NK-92 treated with Interleukin-12 subunit alpha and Interleukin-12 subunit beta, amount 100 ng/mL, for 24 hours (cell line): ENCODE results near the gene STT3B.

ENCODE experiments used
- DNase-seq: peaks from one replicate; lab custom pipeline; 2025; lab: John Stamatoyannopoulos, UW

STT3B gene

DNA sequence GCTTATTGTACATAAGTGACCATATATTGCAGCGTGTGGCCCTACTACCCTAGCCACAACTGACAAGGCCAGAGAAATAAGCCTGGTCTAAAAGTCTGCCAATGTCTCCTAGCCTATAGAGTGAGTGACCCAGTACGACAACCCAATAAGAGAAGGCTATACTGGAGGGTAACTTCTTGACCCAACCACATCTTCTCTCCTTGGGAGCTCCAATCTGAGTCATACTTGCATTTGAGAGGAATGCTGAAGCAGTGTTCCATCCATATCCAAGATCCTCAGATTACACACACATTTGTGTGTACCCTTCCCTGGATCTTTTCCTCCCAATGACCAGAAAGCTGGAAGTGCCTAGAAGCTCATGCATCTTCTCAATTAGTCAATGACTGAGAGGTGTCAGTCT, 11.3 kb upstream of the STT3B start:
- no peak for DNase-seq

- DNase-seq = peak; percentile 29
Observed at GRCh38 chr3:31522152-31522551, 10.6 kb upstream of the STT3B start.

DNA sequence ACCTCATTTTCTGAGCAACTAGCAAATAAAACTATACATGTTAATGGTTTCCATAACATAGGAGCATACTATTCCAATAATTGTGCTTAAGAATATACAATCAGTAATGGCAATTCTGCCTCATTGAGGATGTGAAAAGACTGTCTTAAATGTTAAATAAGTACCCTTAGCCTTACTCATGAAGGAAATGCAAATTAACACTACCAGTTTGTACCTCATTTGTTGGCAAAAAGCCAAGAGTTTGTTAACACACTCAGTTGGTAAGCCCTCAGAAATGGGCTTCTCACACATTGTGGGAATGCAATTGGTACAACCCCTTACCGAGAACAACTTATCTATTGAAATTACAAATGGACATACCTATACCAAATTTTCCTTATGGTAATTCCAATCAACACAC, 9.2 kb upstream of the STT3B start:
- no peak for DNase-seq

DNA sequence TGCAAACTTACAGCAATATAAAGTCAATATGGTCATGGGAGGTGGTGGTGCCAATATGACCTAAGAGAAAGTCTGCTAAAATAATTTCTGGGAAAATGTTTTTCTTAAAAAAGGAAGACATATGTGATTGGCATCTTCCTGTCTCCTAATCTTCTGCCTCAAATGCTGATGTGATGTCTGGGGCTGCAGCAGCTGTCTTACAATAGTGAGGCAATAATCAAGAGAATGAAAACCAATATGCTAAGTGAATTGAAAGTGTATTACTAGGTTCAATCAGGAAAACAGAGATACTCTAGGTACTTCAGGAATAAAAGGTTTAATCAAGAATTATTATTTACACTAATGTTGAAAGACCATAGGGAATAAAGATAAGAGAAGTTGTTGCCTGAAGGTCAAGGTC, 7.2 kb upstream of the STT3B start:
- no peak for DNase-seq

DNA sequence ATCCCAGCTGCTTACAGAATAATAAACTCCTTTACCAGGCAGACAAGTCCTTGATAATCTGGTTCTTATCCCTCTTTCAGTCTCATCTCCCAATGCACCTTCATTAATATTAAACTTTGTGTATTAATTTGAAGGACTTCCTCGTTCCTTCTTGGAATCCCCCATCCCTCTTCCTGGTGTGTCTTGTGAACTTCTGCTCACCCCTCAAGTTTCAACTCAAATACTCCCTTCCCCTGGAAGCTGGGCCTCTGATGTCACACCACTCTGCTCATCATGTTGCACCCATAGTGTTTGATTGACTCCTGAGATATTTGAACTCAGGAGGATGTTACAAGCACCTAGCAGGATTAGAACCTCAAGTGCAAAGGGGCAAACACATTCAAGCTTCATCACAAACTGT, 3.3 kb upstream of the STT3B start:
- no peak for DNase-seq

DNA sequence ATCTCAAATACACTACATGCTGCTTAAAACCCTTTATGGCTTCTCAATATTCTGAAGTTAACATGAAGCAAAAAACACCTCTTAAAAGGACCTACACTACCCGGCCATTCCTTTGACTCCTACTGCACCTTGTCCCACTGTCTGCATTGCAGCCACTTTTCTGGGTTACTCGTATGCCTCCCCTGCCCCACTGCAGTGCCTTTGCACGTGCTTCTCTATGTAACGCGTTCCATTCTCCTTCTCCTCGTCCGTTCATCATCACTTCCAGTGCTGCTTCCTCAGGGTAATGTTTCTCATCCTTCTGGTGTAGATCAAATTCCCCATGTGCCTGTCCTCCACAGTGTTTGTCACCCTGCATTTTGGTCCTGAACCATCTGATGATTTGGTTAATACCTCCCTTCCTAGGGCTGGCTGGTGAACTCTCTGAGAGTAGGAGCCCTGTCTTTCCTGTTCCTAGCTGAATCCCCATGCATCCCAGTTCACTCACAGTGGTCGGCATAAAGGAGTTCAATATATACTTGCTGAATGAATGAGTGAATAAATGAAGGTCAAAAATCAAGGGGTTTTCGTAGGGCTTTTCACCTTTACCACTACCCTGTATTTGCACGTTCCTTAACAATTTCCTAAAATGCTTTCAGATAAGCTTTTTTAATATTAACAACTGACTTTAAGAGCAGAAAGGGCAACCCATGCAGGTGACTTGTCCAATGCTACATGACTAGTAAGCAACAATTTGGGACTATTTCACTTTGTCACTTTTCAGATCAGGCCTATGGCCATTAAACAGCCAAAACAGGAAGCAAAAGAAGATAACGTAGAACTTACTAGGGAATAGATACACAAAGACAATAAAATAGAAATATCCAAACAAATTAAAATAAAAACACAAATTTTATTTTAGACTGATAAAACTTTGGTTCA, 2.4 kb upstream of the STT3B start:
- DNase-seq = no peak

GRCh38 chr3:31530960-31531335, 1.8 kb upstream of the STT3B start:
- no peak for DNase-seq

DNA sequence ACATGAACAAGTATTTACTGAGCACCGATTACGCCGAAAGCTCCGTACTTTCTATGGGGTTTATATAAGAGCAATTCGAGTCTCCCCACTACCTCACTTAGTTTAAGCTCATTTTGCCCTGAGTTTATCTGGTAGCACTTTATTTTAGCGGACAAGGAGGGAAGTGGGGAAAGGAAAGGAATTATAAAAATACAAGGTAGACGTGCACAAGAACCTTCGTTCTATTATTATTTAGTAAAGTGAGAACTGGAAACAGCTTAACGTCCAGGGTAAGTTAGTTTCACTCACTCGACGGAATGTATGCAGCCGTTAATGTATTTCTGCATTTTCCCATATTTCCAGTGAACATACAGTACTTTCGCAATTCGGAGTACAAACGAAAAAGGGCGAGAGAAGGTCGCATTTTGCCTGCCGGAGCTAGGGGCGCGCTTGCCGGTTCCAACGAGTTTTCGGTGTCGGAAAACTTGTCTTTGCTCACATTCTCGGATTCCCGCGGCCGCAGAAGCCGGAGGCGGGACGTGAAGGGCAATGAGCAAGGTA, 1.2 kb upstream of the STT3B start:
- DNase-seq = no peak

DNA sequence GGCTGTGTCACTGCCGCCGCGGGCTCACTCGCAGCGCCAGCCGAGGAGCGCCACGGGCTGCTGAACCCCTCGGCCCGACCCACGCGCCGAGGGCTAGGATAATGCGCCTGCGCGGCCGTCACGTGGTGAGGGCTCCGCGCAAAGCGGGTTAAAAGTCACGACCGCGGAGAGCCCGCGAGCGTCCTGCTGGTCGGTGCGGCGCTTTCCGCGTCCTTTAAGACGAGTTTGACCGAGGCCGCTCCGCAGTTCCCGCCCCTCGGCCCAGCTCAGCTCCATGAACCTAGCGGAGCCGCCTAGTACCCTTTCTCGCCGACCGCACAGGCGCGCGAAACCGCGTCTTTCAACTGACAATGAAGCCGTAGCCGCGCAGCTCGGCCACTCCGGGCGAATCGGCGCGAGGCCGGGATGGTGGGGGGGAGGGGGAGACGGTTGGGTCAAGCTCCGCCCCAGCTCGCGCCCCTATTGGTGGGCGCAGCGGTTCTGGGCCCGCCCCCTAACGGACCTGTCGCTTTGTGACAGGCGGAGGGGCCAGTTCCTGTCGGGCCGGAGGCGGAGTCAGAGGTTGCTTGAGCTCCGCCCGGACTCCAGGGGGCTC, 636 bp upstream of the STT3B start:
- peak; percentile 96 for DNase-seq

- peak; percentile 51 for DNase-seq
Observed at GRCh38 chr3:31533169-31534064, 692 bp downstream of the STT3B start.

GRCh38 chr3:31534065-31534425, 1.3 kb downstream of the STT3B start:
- DNase-seq = no peak

GRCh38 chr3:31536497-31536896, 3.8 kb downstream of the STT3B start:
- DNase-seq = no peak

GRCh38 chr3:31538801-31539200, 6.1 kb downstream of the STT3B start:
- no peak for DNase-seq

GRCh38 chr3:31539275-31539674, 6.5 kb downstream of the STT3B start:
- no peak for DNase-seq

- no peak for DNase-seq
Observed at GRCh38 chr3:31541089-31541488, 8.4 kb downstream of the STT3B start.

DNA sequence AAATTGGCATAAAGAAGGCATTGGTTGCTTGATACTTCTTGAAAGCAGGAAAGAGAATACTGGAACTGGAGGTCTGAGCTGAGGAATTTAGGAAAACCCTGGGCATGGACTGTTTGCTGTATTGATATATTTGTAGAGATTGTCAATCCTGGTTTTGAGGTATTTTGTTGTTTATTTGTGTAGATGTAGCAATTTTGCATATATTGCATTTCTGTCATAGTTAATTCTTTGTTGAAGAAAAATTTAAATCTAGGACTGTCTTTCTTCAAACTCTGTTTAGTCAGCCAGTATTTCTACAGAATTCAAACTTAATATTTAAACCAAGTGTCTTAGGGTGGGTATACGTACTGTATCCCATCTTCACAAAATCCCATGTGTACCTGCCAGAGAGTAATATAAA, 9.5 kb downstream of the STT3B start:
- DNase-seq = no peak

- DNase-seq = no peak
Observed at GRCh38 chr3:31543375-31543774, 10.7 kb downstream of the STT3B start.

DNA sequence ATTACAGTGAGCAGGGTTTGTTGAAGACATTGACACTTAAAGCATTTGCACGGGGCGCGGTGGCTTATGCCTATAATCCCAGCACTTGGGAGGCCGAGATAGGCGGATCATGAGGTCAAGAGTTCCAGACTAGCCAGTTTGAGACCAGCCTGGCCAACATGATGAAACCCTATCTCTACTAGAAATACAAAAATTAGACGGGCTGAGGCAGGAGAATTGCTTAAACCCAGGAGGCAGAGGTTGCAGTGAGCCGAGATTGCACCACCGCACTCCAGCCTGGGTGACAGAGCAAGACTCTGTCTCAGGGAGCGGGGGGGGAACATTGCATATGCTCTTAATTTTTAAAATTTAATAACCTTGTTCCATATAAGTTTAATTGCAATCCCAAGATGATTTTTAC, 11.9 kb downstream of the STT3B start:
- no peak for DNase-seq

DNA sequence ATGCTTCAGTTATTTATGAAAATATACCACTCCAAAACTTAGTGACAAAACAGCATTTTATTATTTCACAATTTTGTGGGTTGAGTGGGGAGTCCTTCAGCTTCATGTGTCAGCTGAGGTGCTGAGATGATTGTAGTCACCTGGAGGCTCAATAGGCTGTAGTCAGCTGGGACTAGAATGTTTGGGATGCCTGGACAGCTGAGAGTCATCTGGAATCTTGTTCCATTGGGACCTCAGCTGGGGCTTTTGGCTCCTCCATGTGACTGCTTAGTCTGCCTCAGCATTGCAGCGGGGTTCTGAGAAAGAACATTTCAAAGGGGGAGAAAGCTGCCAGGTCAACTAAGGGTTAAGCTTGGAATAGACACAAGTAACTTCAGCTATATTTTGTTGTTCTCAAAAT, 13.4 kb downstream of the STT3B start:
- no peak for DNase-seq

DNA sequence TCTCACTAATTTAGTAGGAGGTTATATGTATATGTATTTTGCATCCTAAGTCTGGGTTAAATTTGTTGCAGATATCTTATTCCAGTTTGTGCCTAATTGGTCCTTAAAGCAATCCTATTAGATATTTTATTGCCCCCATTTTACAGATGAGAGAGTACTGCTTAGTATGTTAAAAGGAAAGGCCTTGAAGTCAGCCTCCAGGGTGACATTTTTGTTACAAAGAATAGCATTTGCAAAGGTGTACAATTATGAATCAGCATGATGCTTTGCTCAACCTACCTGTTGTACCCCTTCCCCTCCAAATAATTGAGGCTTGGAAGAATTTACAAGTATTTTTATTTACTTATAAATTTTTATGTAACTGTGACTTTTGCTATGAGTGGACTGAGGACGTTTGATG, 14.0 kb downstream of the STT3B start:
- DNase-seq = no peak

- DNase-seq = no peak
Observed at GRCh38 chr3:31550452-31551251, 17.9 kb downstream of the STT3B start.

DNA sequence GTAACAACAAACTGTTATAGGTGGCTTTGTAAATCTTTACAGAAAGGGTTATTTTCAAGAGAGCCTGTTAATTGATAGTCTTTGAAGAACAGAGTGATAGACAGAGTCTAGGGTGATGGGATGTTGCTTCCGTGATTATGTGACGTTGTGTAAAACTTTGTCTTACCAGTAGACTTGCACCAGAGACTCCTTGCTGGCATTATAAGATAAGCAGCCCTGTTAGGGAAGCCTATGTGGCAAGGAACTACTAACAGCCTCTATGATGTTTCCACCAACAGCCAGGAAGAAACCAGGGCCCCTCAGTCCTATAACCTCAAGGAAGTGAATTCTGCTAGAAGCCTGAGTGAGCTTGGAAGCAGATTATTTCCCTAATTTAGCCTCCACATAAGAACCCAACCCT, 18.9 kb downstream of the STT3B start:
- no peak for DNase-seq
